GM12878 (cell line): ENCODE measurements around the gene STAMBP. TPM values are rescaled to one million over a fixed set of nuclear protein-coding genes. Genes with fewer than 3 reads are reported as not detected.

ENCODE experiments used
- CTCF ChIP-seq, 3 experiments: IDR thresholded peaks in 2 of 3; conservative IDR thresholded peaks in 1 of 3; 2 replicates each; pipeline ENCODE4 v1.5.1; 2011; ENCODE audit warnings: low read depth in 3 of 3, low read length in 3 of 3, mild to moderate bottlenecking in 3 of 3, control low read depth in 2 of 3, moderate library complexity in 2 of 3, inconsistent platforms in 1 of 3, mixed read lengths in 1 of 3; ENCODE audit not compliant: control insufficient read depth in 2 of 3, insufficient read depth in 1 of 3; ENCODE audit errors: extremely low read depth in 1 of 3
- E2F4 ChIP-seq: IDR thresholded peaks from 2 replicates; pipeline ENCODE4 v1.6.1; 2012; ENCODE audit warnings: low read depth, low read length, improper control_type of control experiment
- IKZF2 ChIP-seq, 2 experiments: fragments of 450-650 bp; IDR thresholded peaks; 2 replicates each; pipeline ENCODE4 v1.6.1; 2017; ENCODE audit warnings: mild to moderate bottlenecking in 2 of 2, moderate library complexity in 2 of 2
- MEF2B ChIP-seq: fragments of 450-650 bp; IDR thresholded peaks from 2 replicates; pipeline ENCODE4 v1.6.1; 2018; ENCODE audit warnings: mild to moderate bottlenecking, moderate library complexity; ENCODE audit not compliant: partially characterized antibody, poor library complexity, severe bottlenecking
- MYC ChIP-seq: IDR thresholded peaks from 2 replicates; pipeline ENCODE4 v1.6.1; 2011; ENCODE audit warnings: mild to moderate bottlenecking, low read length, moderate library complexity, inconsistent platforms; ENCODE audit not compliant: insufficient read depth, insufficient replicate concordance, insufficient read length, severe bottlenecking
- POLR2AphosphoS5 ChIP-seq: IDR thresholded peaks from 2 replicates; pipeline ENCODE4 v1.6.1; 2011; ENCODE audit warnings: mild to moderate bottlenecking, low read length, inconsistent platforms
- RCOR1 ChIP-seq: conservative IDR thresholded peaks from 2 replicates; pipeline ENCODE4 v1.6.1; 2012; ENCODE audit warnings: low read depth, low read length, improper control_type of control experiment
- SP1 ChIP-seq: IDR thresholded peaks from one replicate; pipeline ENCODE4 v1.6.1; 2011; ENCODE audit warnings: low read depth, low read length
- TCF12 ChIP-seq: IDR thresholded peaks from 2 replicates; pipeline ENCODE4 v1.6.1; 2011; ENCODE audit warnings: low read depth, mild to moderate bottlenecking, low read length
- ZBTB40 ChIP-seq: fragments of 450-650 bp; IDR thresholded peaks from 2 replicates; pipeline ENCODE4 v1.6.1; 2016; ENCODE audit warnings: mild to moderate bottlenecking, moderate library complexity, borderline replicate concordance
- polyA plus RNA-seq, 11 experiments: library from polyadenylated mRNA; depleted of rRNA in 4 of 11; unstranded in 6 of 11; stranded (reverse) in 5 of 11; fragments of >200 nt; fragmentation: Nextera tagmentation in 4 of 11; fragmentation: Illumina TruSeq in 1 of 11; extraction: Ambion mirVana in 4 of 11; extraction: Trizol in 1 of 11; gene quantifications; 1 replicate in 1 of 11; 2 replicates in 10 of 11; pipeline versions ENCODE4 v1.2.1 to v1.2.3, GENCODE V29; 2011 to 2016; ENCODE audit warnings: inconsistent platforms in 2 of 11, missing spikeins in 2 of 11, low read depth in 1 of 11
- total RNA-seq, 4 experiments: library from RNA; depleted of rRNA in 3 of 4; stranded (reverse); fragments of >200 nt in 3 of 4; fragmentation: Illumina TruSeq in 1 of 4; extraction: Trizol in 1 of 4; gene quantifications; 2 replicates each; pipeline versions ENCODE4 v1.2.1 to v1.2.3, GENCODE V29; 2013 to 2021

STAMBP gene
- total and polyA plus RNA-seq, 10 of the 15 experiments (the other 5 are each of a cell fraction or from before 2014, with no cell fraction given) = 38.9 to 84.1 (median 69.7) TPM

- TF ChIP-seq TCF12 = no peak
- no peak for TF ChIP-seq E2F4
- TF ChIP-seq RCOR1 = no peak
- TF ChIP-seq ZBTB40 = no peak
- no peak for TF ChIP-seq IKZF2 (IDR thresholded peaks at IDR 0.05)
- no peak for TF ChIP-seq CTCF (IDR thresholded peaks at IDR 0.05 in 2 of 3, conservative IDR thresholded peaks at IDR 0.05 in 1 of 3; ENCODE audit: control insufficient read depth in 2 of 3, extremely low read depth in 1 of 3, insufficient read depth in 1 of 3, low read depth in 3 of 3, low read length in 3 of 3)
- no peak for TF ChIP-seq MEF2B
- TF ChIP-seq SP1 = no peak
- no peak for TF ChIP-seq POLR2AphosphoS5
- TF ChIP-seq MYC = no peak
Observed at GRCh38 chr2:73922681-73923080, 93.9 kb downstream of the STAMBP start (continued).

Other genes starting within 250 kb of the STAMBP start
- not detected in 2 replicates for gene NAT8, start 186.5 kb upstream of the STAMBP start, total RNA-seq (2014; rRNA removed)
- not detected in 2 replicates for gene NAT8, start 186.5 kb upstream of the STAMBP start, total RNA-seq (2014; rRNA removed; fragmentation: Illumina TruSeq; extraction: Trizol)
- not detected in 2 replicates for gene NAT8, start 186.5 kb upstream of the STAMBP start, total RNA-seq (2021)
- not detected in 2 replicates for gene NAT8, start 186.5 kb upstream of the STAMBP start, polyA plus RNA-seq (2011; rRNA removed)
- gene NAT8, start 186.5 kb upstream of the STAMBP start, polyA plus RNA-seq (2014; fragmentation: Illumina TruSeq; extraction: Trizol) = not detected in 2 replicates
- gene NAT8, start 186.5 kb upstream of the STAMBP start, polyA plus RNA-seq (2014; fragmentation: Nextera tagmentation; extraction: Ambion mirVana) = not detected
- not detected in 2 replicates for gene NAT8, start 186.5 kb upstream of the STAMBP start, polyA plus RNA-seq (2014; rRNA removed)
- not detected for gene NAT8, start 186.5 kb upstream of the STAMBP start, polyA plus RNA-seq (2016; fragmentation: Nextera tagmentation; extraction: Ambion mirVana)
- 32.5 and 36.8 TPM in 2 replicates for gene TPRKB, start 91.6 kb upstream of the STAMBP start, total RNA-seq (2014; rRNA removed)
- 69.9 and 74.2 TPM in 2 replicates for gene TPRKB, start 91.6 kb upstream of the STAMBP start, total RNA-seq (2014; rRNA removed; fragmentation: Illumina TruSeq; extraction: Trizol)
- 23.6 and 28.1 TPM in 2 replicates for gene TPRKB, start 91.6 kb upstream of the STAMBP start, total RNA-seq (2021)
- 42.9 and 73.0 TPM in 2 replicates for gene TPRKB, start 91.6 kb upstream of the STAMBP start, polyA plus RNA-seq (2011; rRNA removed)
- gene TPRKB, start 91.6 kb upstream of the STAMBP start, polyA plus RNA-seq (2014; fragmentation: Illumina TruSeq; extraction: Trizol) = 59.9 and 69.6 TPM in 2 replicates
- 100 to 1,000 TPM; 116 to 124 TPM for gene TPRKB, start 91.6 kb upstream of the STAMBP start, polyA plus RNA-seq (2014; fragmentation: Nextera tagmentation; extraction: Ambion mirVana)
- gene TPRKB, start 91.6 kb upstream of the STAMBP start, polyA plus RNA-seq (2014; rRNA removed) = 42.2 and 60.2 TPM in 2 replicates
- 100 to 1,000 TPM; 122 to 129 TPM for gene TPRKB, start 91.6 kb upstream of the STAMBP start, polyA plus RNA-seq (2016; fragmentation: Nextera tagmentation; extraction: Ambion mirVana)
- gene DUSP11, start 48.9 kb upstream of the STAMBP start, total RNA-seq (2014; rRNA removed) = 48.9 and 51.7 TPM in 2 replicates
- gene DUSP11, start 48.9 kb upstream of the STAMBP start, total RNA-seq (2014; rRNA removed; fragmentation: Illumina TruSeq; extraction: Trizol) = 36.4 and 40.3 TPM in 2 replicates
- 25.9 and 26.4 TPM in 2 replicates for gene DUSP11, start 48.9 kb upstream of the STAMBP start, total RNA-seq (2021)
- 41.6 and 56.9 TPM in 2 replicates for gene DUSP11, start 48.9 kb upstream of the STAMBP start, polyA plus RNA-seq (2011; rRNA removed)
- gene DUSP11, start 48.9 kb upstream of the STAMBP start, polyA plus RNA-seq (2014; fragmentation: Illumina TruSeq; extraction: Trizol) = 46.9 and 59.9 TPM in 2 replicates
- gene DUSP11, start 48.9 kb upstream of the STAMBP start, polyA plus RNA-seq (2014; fragmentation: Nextera tagmentation; extraction: Ambion mirVana) = 10 to 100 TPM; 57.1 to 76.7 TPM
- gene DUSP11, start 48.9 kb upstream of the STAMBP start, polyA plus RNA-seq (2014; rRNA removed) = 34.7 and 37.3 TPM in 2 replicates
- gene DUSP11, start 48.9 kb upstream of the STAMBP start, polyA plus RNA-seq (2016; fragmentation: Nextera tagmentation; extraction: Ambion mirVana) = 10 to 100 TPM; 73.6 to 78.4 TPM
- gene C2orf78, start 44.8 kb upstream of the STAMBP start, total RNA-seq (2014; rRNA removed) = 0.27 and 0.28 TPM in 2 replicates
- gene C2orf78, start 44.8 kb upstream of the STAMBP start, total RNA-seq (2014; rRNA removed; fragmentation: Illumina TruSeq; extraction: Trizol) = 0.36 and 0.46 TPM in 2 replicates
- 0.44 and 0.51 TPM in 2 replicates for gene C2orf78, start 44.8 kb upstream of the STAMBP start, total RNA-seq (2021)
- gene C2orf78, start 44.8 kb upstream of the STAMBP start, polyA plus RNA-seq (2011; rRNA removed) = 0.08 and 0.13 TPM in 2 replicates
- gene C2orf78, start 44.8 kb upstream of the STAMBP start, polyA plus RNA-seq (2014; fragmentation: Illumina TruSeq; extraction: Trizol) = 0.62 and 0.84 TPM in 2 replicates
- under 1 TPM; 0.13 to 0.27 TPM for gene C2orf78, start 44.8 kb upstream of the STAMBP start, polyA plus RNA-seq (2014; fragmentation: Nextera tagmentation; extraction: Ambion mirVana)
- 0.23 and 0.82 TPM in 2 replicates for gene C2orf78, start 44.8 kb upstream of the STAMBP start, polyA plus RNA-seq (2014; rRNA removed)
- under 1 TPM; 0.52 to 0.81 TPM for gene C2orf78, start 44.8 kb upstream of the STAMBP start, polyA plus RNA-seq (2016; fragmentation: Nextera tagmentation; extraction: Ambion mirVana)
- not detected in 2 replicates for gene ACTG2, start 64.0 kb downstream of the STAMBP start, total RNA-seq (2014; rRNA removed)
- not detected in 2 replicates for gene ACTG2, start 64.0 kb downstream of the STAMBP start, total RNA-seq (2014; rRNA removed; fragmentation: Illumina TruSeq; extraction: Trizol)
- gene ACTG2, start 64.0 kb downstream of the STAMBP start, total RNA-seq (2021) = 0.51 and 0.97 TPM in 2 replicates
- 0.12 TPM in 1 of 2 replicates, not detected in the other for gene ACTG2, start 64.0 kb downstream of the STAMBP start, polyA plus RNA-seq (2011; rRNA removed)
- not detected in 2 replicates for gene ACTG2, start 64.0 kb downstream of the STAMBP start, polyA plus RNA-seq (2014; fragmentation: Illumina TruSeq; extraction: Trizol)
- gene ACTG2, start 64.0 kb downstream of the STAMBP start, polyA plus RNA-seq (2014; fragmentation: Nextera tagmentation; extraction: Ambion mirVana) = not detected
- gene ACTG2, start 64.0 kb downstream of the STAMBP start, polyA plus RNA-seq (2014; rRNA removed) = 0.06 TPM in 1 of 2 replicates, not detected in the other
- gene ACTG2, start 64.0 kb downstream of the STAMBP start, polyA plus RNA-seq (2016; fragmentation: Nextera tagmentation; extraction: Ambion mirVana) = not detected
- gene DGUOK, start 97.9 kb downstream of the STAMBP start, total RNA-seq (2014; rRNA removed) = 64.4 and 68.4 TPM in 2 replicates
- 64.7 and 68.7 TPM in 2 replicates for gene DGUOK, start 97.9 kb downstream of the STAMBP start, total RNA-seq (2014; rRNA removed; fragmentation: Illumina TruSeq; extraction: Trizol)
- 69.2 and 74.2 TPM in 2 replicates for gene DGUOK, start 97.9 kb downstream of the STAMBP start, total RNA-seq (2021)
- 86.6 and 100 TPM in 2 replicates for gene DGUOK, start 97.9 kb downstream of the STAMBP start, polyA plus RNA-seq (2011; rRNA removed)
- 84.7 and 89.8 TPM in 2 replicates for gene DGUOK, start 97.9 kb downstream of the STAMBP start, polyA plus RNA-seq (2014; fragmentation: Illumina TruSeq; extraction: Trizol)
- gene DGUOK, start 97.9 kb downstream of the STAMBP start, polyA plus RNA-seq (2014; fragmentation: Nextera tagmentation; extraction: Ambion mirVana) = 100 to 1,000 TPM; 175 to 234 TPM
- gene DGUOK, start 97.9 kb downstream of the STAMBP start, polyA plus RNA-seq (2014; rRNA removed) = 84.3 and 93.0 TPM in 2 replicates
- gene DGUOK, start 97.9 kb downstream of the STAMBP start, polyA plus RNA-seq (2016; fragmentation: Nextera tagmentation; extraction: Ambion mirVana) = 100 to 1,000 TPM; 147 to 156 TPM
- 8.2 and 8.6 TPM in 2 replicates for gene TET3, start 155.9 kb downstream of the STAMBP start, total RNA-seq (2014; rRNA removed)
- gene TET3, start 155.9 kb downstream of the STAMBP start, total RNA-seq (2014; rRNA removed; fragmentation: Illumina TruSeq; extraction: Trizol) = 7.9 and 8.3 TPM in 2 replicates
- gene TET3, start 155.9 kb downstream of the STAMBP start, total RNA-seq (2021) = 23.8 and 25.9 TPM in 2 replicates
- gene TET3, start 155.9 kb downstream of the STAMBP start, polyA plus RNA-seq (2011; rRNA removed) = 10.0 and 11.2 TPM in 2 replicates
- gene TET3, start 155.9 kb downstream of the STAMBP start, polyA plus RNA-seq (2014; fragmentation: Illumina TruSeq; extraction: Trizol) = 10.0 and 11.3 TPM in 2 replicates
- gene TET3, start 155.9 kb downstream of the STAMBP start, polyA plus RNA-seq (2014; fragmentation: Nextera tagmentation; extraction: Ambion mirVana) = under 1 TPM; 0.77 to 0.84 TPM
- gene TET3, start 155.9 kb downstream of the STAMBP start, polyA plus RNA-seq (2014; rRNA removed) = 10.5 and 10.6 TPM in 2 replicates
- 1 to 10 TPM; 2.1 to 2.7 TPM for gene TET3, start 155.9 kb downstream of the STAMBP start, polyA plus RNA-seq (2016; fragmentation: Nextera tagmentation; extraction: Ambion mirVana)